GM19438 (cell line): ENCODE measurements around the gene WDR20.

Source experiments
- ATAC-seq: cut with Tn5 transposase; IDR thresholded peaks from one replicate; pipeline ENCODE4 v1.9.1; 2021; ENCODE audit warnings: low read depth; ENCODE audit not compliant: unreplicated experiment

Gene WDR20

GRCh38 chr14:102196039-102196901 is 56.6 kb downstream of the WDR20 start:
- no peak for ATAC-seq

GRCh38 chr14:102196902-102197230 is 57.2 kb downstream of the WDR20 start:
- no peak for ATAC-seq

GRCh38 chr14:102197317-102197853 is 57.7 kb downstream of the WDR20 start:
- no peak for ATAC-seq

GRCh38 chr14:102200690-102201352 is 61.1 kb downstream of the WDR20 start:
- no peak for ATAC-seq

GRCh38 chr14:102201353-102201738 is 61.6 kb downstream of the WDR20 start:
- ATAC-seq = no peak

- ATAC-seq = no peak
Measured at GRCh38 chr14:102201776-102202175, 62.1 kb downstream of the WDR20 start.

GRCh38 chr14:102202944-102203343 is 63.2 kb downstream of the WDR20 start:
- no peak for ATAC-seq

- no peak for ATAC-seq
Measured at GRCh38 chr14:102203382-102203781, 63.7 kb downstream of the WDR20 start.

GRCh38 chr14:102205560-102205959 is 65.9 kb downstream of the WDR20 start:
- no peak for ATAC-seq

- ATAC-seq = no peak
Measured at GRCh38 chr14:102206918-102207317, 67.2 kb downstream of the WDR20 start.

- ATAC-seq = no peak
Measured at GRCh38 chr14:102207831-102208365, 68.2 kb downstream of the WDR20 start.

- no peak for ATAC-seq
Measured at GRCh38 chr14:102208741-102209140, 69.0 kb downstream of the WDR20 start.

- ATAC-seq = no peak
Measured at GRCh38 chr14:102209224-102209966, 69.7 kb downstream of the WDR20 start.

- ATAC-seq = no peak
Measured at GRCh38 chr14:102210421-102211042, 70.8 kb downstream of the WDR20 start.

- no peak for ATAC-seq
Measured at GRCh38 chr14:102211240-102211639, 71.5 kb downstream of the WDR20 start.

GRCh38 chr14:102212356-102212755 is 72.7 kb downstream of the WDR20 start:
- no peak for ATAC-seq

GRCh38 chr14:102212845-102213244 is 73.1 kb downstream of the WDR20 start:
- ATAC-seq = no peak

GRCh38 chr14:102213470-102213869 is 73.8 kb downstream of the WDR20 start:
- ATAC-seq = no peak

- ATAC-seq = no peak
Measured at GRCh38 chr14:102213984-102214658, 74.4 kb downstream of the WDR20 start.

GRCh38 chr14:102215071-102215470 is 75.4 kb downstream of the WDR20 start:
- ATAC-seq = no peak
